ENCODE results near the gene NTN3. TPM values are rescaled to one million over a fixed set of nuclear protein-coding genes. Genes with fewer than 3 reads are reported as not detected.

The NTN3 gene
- total RNA-seq, 1 experiment from 2014 or later: 0.87 TPM

GRCh38 chr16:2501946-2502895, 31.1 kb downstream of the NTN3 start:
- peaks cover 24% of the 10 kb centered on the region for H3F3A ChIP-seq (ENCODE audit: insufficient read depth, low read depth)
- no peak overlapping the region for H3K27ac ChIP-seq
- no peaks in the 10 kb centered on the region for H3K36me3 ChIP-seq (ENCODE audit: low read depth)
- H3K9me3 ChIP-seq (ENCODE audit: insufficient read depth, low read depth): no peaks in the 10 kb centered on the region
- no peak for DNase-seq
- no peak overlapping the region for H3K4me3 ChIP-seq
- H3K27me3 ChIP-seq (ENCODE audit: insufficient read depth, low read depth): no peaks in the 10 kb centered on the region
- no peaks in the 10 kb centered on the region for H3K79me2 ChIP-seq (ENCODE audit: low read depth)
- H4K20me1 ChIP-seq (ENCODE audit: insufficient read depth): peaks cover 9% of the 10 kb centered on the region; the same call in 1 of the 2 replicates
- BruUV-seq (replicated peaks): no TSS peak
- H3K9me2 ChIP-seq (ENCODE audit: insufficient read depth): no peaks in the 10 kb centered on the region
- H3K4me1 ChIP-seq (replicated peaks; ENCODE audit: insufficient read depth): 0 out of 2 replicates have a peak, but pooled peaks cover 5% of the 10 kb centered on the region
- no peak for TF ChIP-seq EZH2 (IDR thresholded peaks at IDR 0.05; ENCODE audit: low read depth)
- no peak for TF ChIP-seq CTCF (conservative IDR thresholded peaks at IDR 0.05)
- no peak overlapping the region for H3K4me2 ChIP-seq
- CTCF ChIA-PET: interaction anchor here (0.5 kb wide), 1 partner anchor 49 kb away, joined by 6 read pairs; no protein-coding TSS in a partner anchor
- POLR2A ChIA-PET (ENCODE audit: unreplicated experiment): no interaction called here
- no peak overlapping the region for H2AFZ ChIP-seq
- intact Hi-C loops (cut with micrococcal nuclease; ENCODE audit: unreplicated experiment): loop anchor here (5.0 kb wide), 3 partner anchors 75 to 305 kb away; partner anchors contain the start of genes CASKIN1, CCNF and ECI1

DNA sequence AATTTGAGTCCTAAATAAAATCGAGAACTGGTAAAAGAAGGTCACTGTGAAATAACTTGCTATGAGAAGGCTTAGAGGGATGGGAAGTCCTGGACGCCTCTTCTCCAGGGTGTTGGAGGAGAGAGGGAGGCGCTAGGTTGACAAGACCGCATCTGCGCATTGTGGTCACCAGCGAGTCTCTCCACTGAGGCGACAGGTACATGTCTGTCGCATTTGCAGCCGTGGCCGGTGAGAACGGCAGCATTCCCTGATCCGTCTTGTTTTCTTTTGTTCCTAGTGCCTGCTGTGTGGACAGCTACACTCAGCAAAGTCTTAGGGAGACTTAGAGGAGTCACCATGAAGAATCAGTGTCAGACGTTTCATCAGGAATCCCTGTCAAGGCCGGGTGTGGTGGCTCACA, 34.6 kb downstream of the NTN3 start:
- 0 out of 2 replicates have a peak, but pooled peaks cover 5% of the 10 kb centered on the region for H3K4me1 ChIP-seq (replicated peaks; ENCODE audit: insufficient read depth)
- H3K27ac ChIP-seq: no peak overlapping the region
- H3K27me3 ChIP-seq (ENCODE audit: insufficient read depth, low read depth): no peaks in the 10 kb centered on the region
- POLR2A ChIA-PET (ENCODE audit: unreplicated experiment): interaction anchor here (0.6 kb wide), 1 partner anchor 195 kb away, joined by 3 read pairs; no protein-coding TSS in a partner anchor
- H4K20me1 ChIP-seq (ENCODE audit: insufficient read depth): no peaks in the 10 kb centered on the region
- H3F3A ChIP-seq (ENCODE audit: insufficient read depth, low read depth): peaks cover 24% of the 10 kb centered on the region
- H2AFZ ChIP-seq: no peak overlapping the region
- BruUV-seq (replicated peaks): no TSS peak
- intact Hi-C loops (cut with micrococcal nuclease; ENCODE audit: unreplicated experiment): no loop called here
- no peak for DNase-seq
- no peak overlapping the region for H3K4me3 ChIP-seq
- H3K9me3 ChIP-seq (ENCODE audit: insufficient read depth, low read depth): no peaks in the 10 kb centered on the region
- H3K9me2 ChIP-seq (ENCODE audit: insufficient read depth): no peaks in the 10 kb centered on the region
- TF ChIP-seq EZH2 (IDR thresholded peaks at IDR 0.05; ENCODE audit: low read depth) (no peak), CTCF (conservative IDR thresholded peaks at IDR 0.05) (no peak)
- no peaks in the 10 kb centered on the region for H3K79me2 ChIP-seq (ENCODE audit: low read depth)
- no peaks in the 10 kb centered on the region for H3K36me3 ChIP-seq (ENCODE audit: low read depth)
- CTCF ChIA-PET: no interaction called here
- H3K4me2 ChIP-seq: no peak overlapping the region

GRCh38 chr16:2507052-2507659, 36.1 kb downstream of the NTN3 start:
- Histone ChIP-seq H3K79me2 (ENCODE audit: low read depth) (no peaks in the 10 kb centered on the region), H3K36me3 (ENCODE audit: low read depth) (no peaks in the 10 kb centered on the region), H3K4me1 (replicated peaks; ENCODE audit: insufficient read depth) (0 out of 2 replicates have a peak, but pooled peaks cover 5% of the 10 kb centered on the region), H3K27ac (no peak overlapping the region), H3K27me3 (ENCODE audit: insufficient read depth, low read depth) (no peaks in the 10 kb centered on the region), H3K4me2 (no peak overlapping the region), H2AFZ (no peak overlapping the region), H3K4me3 (no peak overlapping the region), H4K20me1 (ENCODE audit: insufficient read depth) (no peaks in the 10 kb centered on the region), H3K9me3 (ENCODE audit: insufficient read depth, low read depth) (no peaks in the 10 kb centered on the region), H3F3A (ENCODE audit: insufficient read depth, low read depth) (peaks cover 24% of the 10 kb centered on the region), H3K9me2 (ENCODE audit: insufficient read depth) (no peaks in the 10 kb centered on the region)
- POLR2A ChIA-PET (ENCODE audit: unreplicated experiment): no interaction called here
- no peak for DNase-seq
- no peak for TF ChIP-seq CTCF (conservative IDR thresholded peaks at IDR 0.05)
- no peak for TF ChIP-seq EZH2 (IDR thresholded peaks at IDR 0.05; ENCODE audit: low read depth)
- no TSS peak for BruUV-seq (replicated peaks)
- CTCF ChIA-PET: no interaction called here
- intact Hi-C loops (cut with micrococcal nuclease; ENCODE audit: unreplicated experiment): no loop called here
